HCT116 (cell line): ENCODE data around the gene GALNT17. TPM values are rescaled to one million over a fixed set of nuclear protein-coding genes. Genes with fewer than 3 reads are reported as not detected.

ENCODE experiments used
- ATAC-seq: fragments of 200-7000 bp; cut with Tn5 transposase; 2 replicates; pipeline ENCODE4 v1.9.1; 2020; ENCODE audit warnings: mild to moderate bottlenecking, moderate library complexity
- BruUV-seq: library from RNA; stranded (reverse); fragments of 400-500 nt; replicated peaks from 2 replicates; lab custom pipeline; 2021; lab: Mats Ljungman, UMichigan
- CTCF ChIA-PET: fragments of 300-600 bp; sonication (Branson Sonifier 250); formaldehyde crosslinking; loops from one replicate; lab custom pipeline; 2021; ENCODE audit warnings: antibody characterized with exemption; lab: Charles Lee
- POLR2A ChIA-PET: fragments of 300-600, 350-600 bp; sonication (Branson Sonifier 250); formaldehyde crosslinking; loops from one replicate; lab custom pipeline; 2021; ENCODE audit warnings: antibody characterized with exemption; lab: Charles Lee
- RAD21 ChIA-PET, 2 experiments: fragments of 300-600 bp; sonication (Branson Sonifier 250); formaldehyde crosslinking; loops; one replicate each; lab custom pipeline; 2023; ENCODE audit warnings: low total read pairs in 2 of 2; ENCODE audit not compliant: uncharacterized antibody in 2 of 2, unreplicated experiment in 2 of 2, low non-redundant PET in 1 of 2; lab: Charles Lee
- DNase-seq: peaks from one replicate; pipeline ENCODE4 v3.0.0-alpha.2; 2010; ENCODE audit warnings: low read depth, low spot score
- H2AFZ ChIP-seq: fragments of 200-600 bp; shearing (Covaris generic), sonication (generic); 2 replicates; pipeline ENCODE4 v1.6.1; 2017; ENCODE audit warnings: low read depth, mixed run types, mixed read lengths, antibody characterized with exemption, low read length; ENCODE audit not compliant: poor library complexity, severe bottlenecking
- H3K27ac ChIP-seq: 2 replicates; pipeline ENCODE4 v1.5.1; 2012; ENCODE audit warnings: low read depth, low read length
- H3K27me3 ChIP-seq: fragments of 200-600 bp; sonication (generic); 2 replicates; pipeline ENCODE4 v1.6.1; 2016; ENCODE audit warnings: mixed run types, low read length, mixed read lengths; ENCODE audit not compliant: insufficient read depth
- H3K36me3 ChIP-seq, 2 experiments: fragments of 200-500 bp in 1 of 2; fragments of 200-600 bp in 1 of 2; sonication (Bioruptor generic) in 1 of 2; sonication (generic) in 1 of 2; 2 replicates each; pipeline versions ENCODE4 v1.5.1 to v1.6.1; 2014 to 2016; ENCODE audit warnings: low read length in 2 of 2, inconsistent platforms in 1 of 2, mixed read lengths in 1 of 2, mixed run types in 1 of 2; ENCODE audit not compliant: insufficient read depth in 2 of 2, control insufficient read depth in 1 of 2
- H3K4me1 ChIP-seq, 2 experiments: fragments of 200-600 bp in 1 of 2; sonication (generic) in 1 of 2; 2 replicates each; pipeline versions ENCODE4 v1.5.1 to v1.6.1; 2012 to 2017; ENCODE audit warnings: low read length in 2 of 2, inconsistent platforms in 1 of 2, mild to moderate bottlenecking in 1 of 2, mixed read lengths in 1 of 2, mixed run types in 1 of 2, moderate library complexity in 1 of 2; ENCODE audit not compliant: insufficient read depth in 2 of 2, control insufficient read depth in 1 of 2
- H3K4me2 ChIP-seq: fragments of 200-600 bp; sonication (generic); 2 replicates; pipeline ENCODE4 v1.6.1; 2017; ENCODE audit warnings: mixed run types, low read length, mixed read lengths
- H3K4me3 ChIP-seq, 2 experiments: fragments of 200-600 bp in 1 of 2; sonication (generic) in 1 of 2; replicated peaks in 1 of 2; 2 replicates each; pipeline ENCODE4 v1.5.1; 2011 to 2016; ENCODE audit warnings: low read length in 2 of 2, control low read depth in 1 of 2, low read depth in 1 of 2, mild to moderate bottlenecking in 1 of 2, mixed read lengths in 1 of 2, mixed run types in 1 of 2
- H3K79me2 ChIP-seq: fragments of 200-600 bp; sonication (generic); 2 replicates; pipeline ENCODE4 v1.6.1; 2017; ENCODE audit warnings: mild to moderate bottlenecking, mixed run types, low read length, moderate library complexity, mixed read lengths; ENCODE audit not compliant: insufficient read depth
- H3K9ac ChIP-seq: fragments of 200-600 bp; sonication (generic); 2 replicates; pipeline ENCODE4 v1.6.1; 2016; ENCODE audit warnings: low read length, mixed read lengths
- H3K9me2 ChIP-seq: fragments of 200-600 bp; sonication (generic), shearing (Covaris generic); 2 replicates; pipeline ENCODE4 v1.6.1; 2017; ENCODE audit warnings: mixed run types, mild to moderate bottlenecking, moderate library complexity; ENCODE audit not compliant: insufficient read depth
- H3K9me3 ChIP-seq, 2 experiments: fragments of 200-500 bp in 1 of 2; fragments of 200-600 bp in 1 of 2; sonication (Bioruptor generic) in 1 of 2; sonication (generic) in 1 of 2; 2 replicates each; pipeline ENCODE4 v1.6.1; 2014 to 2017; ENCODE audit warnings: low read length in 2 of 2, mixed read lengths in 2 of 2, inconsistent platforms in 1 of 2, low read depth in 1 of 2, mild to moderate bottlenecking in 1 of 2, mixed run types in 1 of 2, moderate library complexity in 1 of 2; ENCODE audit not compliant: control insufficient read depth in 1 of 2, insufficient read depth in 1 of 2
- H4K20me1 ChIP-seq: fragments of 200-600 bp; sonication (generic), shearing (Covaris generic); 2 replicates; pipeline ENCODE4 v1.6.1; 2017; ENCODE audit warnings: mixed run types, mild to moderate bottlenecking, moderate library complexity; ENCODE audit not compliant: insufficient read depth
- CBX3 ChIP-seq: IDR thresholded peaks from 2 replicates; pipeline ENCODE4 v1.6.1; 2012; ENCODE audit warnings: low read depth
- CEBPB ChIP-seq: IDR thresholded peaks from 2 replicates; pipeline ENCODE4 v1.6.1; 2012; ENCODE audit warnings: low read depth
- EGR1 ChIP-seq: IDR thresholded peaks from 2 replicates; pipeline ENCODE4 v1.6.1; 2012; ENCODE audit warnings: low read depth
- POLR2AphosphoS5 ChIP-seq: IDR thresholded peaks from 2 replicates; pipeline ENCODE4 v1.6.1; 2011; ENCODE audit warnings: mild to moderate bottlenecking, low read depth, low read length, moderate library complexity
- TCF7L2 ChIP-seq: IDR thresholded peaks from 2 replicates; pipeline ENCODE4 v1.7.0; 2011; ENCODE audit warnings: borderline replicate concordance, inconsistent platforms; ENCODE audit not compliant: insufficient read depth, insufficient read length; ENCODE audit errors: extremely low read depth
- intact Hi-C: fragments of 100-400 bp; cut with micrococcal nuclease; formaldehyde crosslinking; loops from 2 replicates; pipeline ENCODE4 v1.10.0; 2022
- total RNA-seq: library from RNA; stranded (reverse); gene quantifications from one replicate; pipeline ENCODE4 v1.2.1, GENCODE V29; 2021; ENCODE audit not compliant: unreplicated experiment
- TF ChIP-seq, protein P1 (sequence below): IDR thresholded peaks from 2 replicates; pipeline ENCODE4 v1.6.1; 2012
- TF ChIP-seq, protein P2 (sequence below): IDR thresholded peaks from 2 replicates; pipeline ENCODE4 v1.6.1; 2011; ENCODE audit warnings: mild to moderate bottlenecking, low read length, moderate library complexity; ENCODE audit not compliant: insufficient replicate concordance; ENCODE audit errors: extremely low read depth

GALNT17 gene
- total RNA-seq, 1 experiment from 2014 or later: not detected

DNA sequence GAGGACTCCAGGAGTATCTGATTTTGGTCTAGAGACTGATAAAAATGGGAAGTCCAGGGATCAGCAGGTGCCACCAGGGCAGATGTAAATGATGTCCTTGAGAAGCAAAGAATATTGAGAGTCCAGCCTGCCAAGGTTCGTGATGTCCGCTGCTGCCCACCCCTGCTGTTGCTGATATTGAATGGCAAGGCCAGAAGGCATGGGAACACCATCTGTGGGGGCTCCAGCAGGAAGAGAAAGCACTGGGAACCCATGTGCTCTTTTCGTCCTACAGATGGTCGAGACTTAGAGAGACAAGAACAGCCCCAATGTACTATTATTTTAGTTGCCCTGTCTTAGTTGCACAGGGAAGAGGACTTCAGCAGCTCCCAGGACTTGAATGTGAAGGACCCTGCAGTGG lies 363.9 kb downstream of the GALNT17 start:
- POLR2A ChIA-PET: no interaction called here
- Histone ChIP-seq H3K79me2 (no peaks in the 10 kb centered on the region), H4K20me1 (no peaks in the 10 kb centered on the region), H3K4me2 (no peak overlapping the region), H3K9ac (no peak overlapping the region), H3K9me3 (peaks cover 0 to 8% of the 10 kb centered on the region in 2 experiments; a peak in 1 of 4 replicates), H3K27me3 (no peaks in the 10 kb centered on the region), H3K4me1 (no peaks in the 10 kb centered on the region), H3K36me3 (no peaks in the 10 kb centered on the region), H3K27ac (no peak overlapping the region), H2AFZ (no peak overlapping the region)
- intact Hi-C loops: no loop called here
- RAD21 ChIA-PET: no interaction called here
- no TSS peak for BruUV-seq
- DNase-seq (no peak), ATAC-seq (no peak)
- CTCF ChIA-PET: no interaction called here
- TF ChIP-seq CBX3: no peak
- TF ChIP-seq, all 23 proteins: peak for 0
- Histone ChIP-seq H3K4me3 (no peak overlapping the region), H3K9me2 (no peaks in the 10 kb centered on the region)

DNA sequence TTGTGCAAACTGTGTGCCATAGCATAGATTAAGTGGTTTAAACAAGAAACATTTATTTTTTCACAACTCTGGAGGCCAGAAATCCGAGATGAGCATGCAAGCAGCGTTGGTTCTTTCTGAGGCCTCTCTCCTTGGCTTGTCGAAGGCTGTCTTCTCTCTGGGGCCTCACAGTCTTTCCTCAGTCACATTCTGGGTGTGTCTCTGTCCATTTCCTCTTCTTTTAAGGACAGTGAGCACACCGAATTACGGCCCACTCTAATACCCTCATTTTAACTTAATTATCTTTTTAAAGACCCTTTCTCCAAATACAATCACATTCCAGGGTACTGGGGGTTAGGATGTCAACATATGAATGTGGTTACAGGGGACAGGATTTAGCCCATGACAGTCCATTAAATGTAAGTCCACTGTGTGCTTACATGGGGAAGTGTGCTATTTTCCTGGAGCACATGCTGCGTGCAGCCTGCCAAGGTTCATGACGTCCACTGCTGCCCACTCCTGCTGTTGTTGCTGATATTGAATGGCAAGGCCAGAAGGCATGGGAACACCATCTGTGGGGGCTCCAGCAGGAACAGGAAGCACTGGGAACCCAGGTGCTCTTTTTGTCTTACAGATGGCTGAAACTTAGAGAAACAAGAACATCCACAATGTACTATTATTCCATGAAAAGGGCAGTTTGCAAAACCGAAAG lies 365.5 kb downstream of the GALNT17 start:
- CTCF ChIA-PET: no interaction called here

More for the DNA sequence above, 365.5 kb downstream of the GALNT17 start:
- no peaks in the 10 kb centered on the region for H3K4me1 ChIP-seq
- peaks cover 0 to 13% of the 10 kb centered on the region in 2 experiments; a peak in 1 of 4 replicates for H3K9me3 ChIP-seq
- H3K4me2 ChIP-seq: no peak overlapping the region
- H4K20me1 ChIP-seq: no peaks in the 10 kb centered on the region
- no peak overlapping the region for H3K4me3 ChIP-seq
- H3K79me2 ChIP-seq: no peaks in the 10 kb centered on the region
- no peak overlapping the region for H3K9ac ChIP-seq
- no peaks in the 10 kb centered on the region for H3K27me3 ChIP-seq
- H2AFZ ChIP-seq: no peak overlapping the region
- H3K36me3 ChIP-seq: no peaks in the 10 kb centered on the region
- intact Hi-C loops: no loop called here
- DNase-seq (no peak), ATAC-seq (no peak)
- no peak overlapping the region for H3K27ac ChIP-seq
- BruUV-seq: no TSS peak
- H3K9me2 ChIP-seq: no peaks in the 10 kb centered on the region
- ChIA-PET POLR2A (no interaction called here), RAD21 (no interaction called here)
- TF ChIP-seq CEBPB: no peak
- TF ChIP-seq, protein P1, sequence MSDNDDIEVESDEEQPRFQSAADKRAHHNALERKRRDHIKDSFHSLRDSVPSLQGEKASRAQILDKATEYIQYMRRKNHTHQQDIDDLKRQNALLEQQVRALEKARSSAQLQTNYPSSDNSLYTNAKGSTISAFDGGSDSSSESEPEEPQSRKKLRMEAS: no peak
- TF ChIP-seq TCF7L2: no peak
- TF ChIP-seq EGR1: no peak
- TF ChIP-seq, protein P2, sequence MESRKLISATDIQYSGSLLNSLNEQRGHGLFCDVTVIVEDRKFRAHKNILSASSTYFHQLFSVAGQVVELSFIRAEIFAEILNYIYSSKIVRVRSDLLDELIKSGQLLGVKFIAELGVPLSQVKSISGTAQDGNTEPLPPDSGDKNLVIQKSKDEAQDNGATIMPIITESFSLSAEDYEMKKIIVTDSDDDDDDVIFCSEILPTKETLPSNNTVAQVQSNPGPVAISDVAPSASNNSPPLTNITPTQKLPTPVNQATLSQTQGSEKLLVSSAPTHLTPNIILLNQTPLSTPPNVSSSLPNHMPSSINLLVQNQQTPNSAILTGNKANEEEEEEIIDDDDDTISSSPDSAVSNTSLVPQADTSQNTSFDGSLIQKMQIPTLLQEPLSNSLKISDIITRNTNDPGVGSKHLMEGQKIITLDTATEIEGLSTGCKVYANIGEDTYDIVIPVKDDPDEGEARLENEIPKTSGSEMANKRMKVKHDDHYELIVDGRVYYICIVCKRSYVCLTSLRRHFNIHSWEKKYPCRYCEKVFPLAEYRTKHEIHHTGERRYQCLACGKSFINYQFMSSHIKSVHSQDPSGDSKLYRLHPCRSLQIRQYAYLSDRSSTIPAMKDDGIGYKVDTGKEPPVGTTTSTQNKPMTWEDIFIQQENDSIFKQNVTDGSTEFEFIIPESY: no peak
- TF ChIP-seq POLR2AphosphoS5: no peak
